K562 (cell line): ENCODE results near the gene SPTBN5. TPM values are rescaled to one million over a fixed set of nuclear protein-coding genes. Genes with fewer than 3 reads are reported as not detected.
A peak's percentile ranks its signal among the peaks of the same experiment; 100 is the strongest.

ENCODE experiments used
- ATAC-seq: fragments of 200-7000 bp; cut with Tn5 transposase; 3 replicates; pipeline ENCODE4 v1.9.1; 2020; ENCODE audit warnings: moderate library complexity
- BruUV-seq: library from RNA; stranded (reverse); fragments of 400-500 nt; replicated peaks from 2 replicates; lab custom pipeline; 2021; lab: Mats Ljungman, UMichigan
- CTCF ChIA-PET: fragments of 300-600 bp; formaldehyde crosslinking; extraction: SDS; loops from one replicate; lab custom pipeline; 2021; ENCODE audit warnings: low intra/inter-chr PET ratio; lab: Yijun Ruan, JAX
- POLR2A ChIA-PET: fragments of 300-600, 350-650 bp; sonication (Branson Sonifier 250); formaldehyde crosslinking; extraction: SDS; loops from one replicate; lab custom pipeline; 2021; ENCODE audit warnings: antibody characterized with exemption, inconsistent platforms; lab: Yijun Ruan, JAX
- DNase-seq, 4 experiments: peaks; one replicate each; pipeline versions ENCODE4 v3.0.0 to v3.0.0-alpha.2; 2011 to 2018; ENCODE audit warnings: low spot score in 3 of 4, mixed read lengths in 3 of 4; ENCODE audit errors: extremely low read depth in 1 of 4
- FAIRE-seq: peaks from 2 replicates; lab custom pipeline; 2011; peaks lifted over from hg19 to GRCh38; lab: Jason Lieb, UNC
- H2AFZ ChIP-seq: 2 replicates; pipeline ENCODE4 v1.6.0; 2011; ENCODE audit warnings: low read depth, low read length, control low read depth, inconsistent platforms
- H3K27ac ChIP-seq: fragments of 200-600 bp; 3 replicates; pipeline ENCODE4 v1.8.0; 2011; ENCODE audit warnings: low read depth, mild to moderate bottlenecking, control low read depth, inconsistent platforms, low read length, moderate library complexity, mixed read lengths; ENCODE audit errors: extremely low read depth
- H3K27me3 ChIP-seq, 2 experiments: fragments of 300-600 bp in 1 of 2; 2 replicates in 1 of 2; 3 replicates in 1 of 2; pipeline versions ENCODE4 v1.6.0 to v1.8.0; 2011; ENCODE audit warnings: inconsistent platforms in 2 of 2, low read length in 2 of 2, mild to moderate bottlenecking in 1 of 2, mixed read lengths in 1 of 2, moderate library complexity in 1 of 2; ENCODE audit not compliant: control insufficient read depth in 2 of 2, insufficient read depth in 2 of 2
- H3K36me3 ChIP-seq: fragments of 300-600 bp; 3 replicates; pipeline ENCODE4 v1.8.0; 2011; ENCODE audit warnings: mild to moderate bottlenecking, low read length, inconsistent platforms; ENCODE audit not compliant: control insufficient read depth, insufficient read depth
- H3K4me1 ChIP-seq, 2 experiments: fragments of 200-600 bp in 1 of 2; replicated peaks in 1 of 2; 2 replicates in 1 of 2; 3 replicates in 1 of 2; pipeline versions ENCODE4 v1.5.1 to v1.8.0; 2011; ENCODE audit warnings: inconsistent platforms in 2 of 2, low read length in 2 of 2, mild to moderate bottlenecking in 1 of 2, mixed read lengths in 1 of 2, moderate library complexity in 1 of 2; ENCODE audit not compliant: control insufficient read depth in 2 of 2, insufficient read depth in 2 of 2
- H3K4me2 ChIP-seq: 2 replicates; pipeline ENCODE4 v1.6.1; 2011; ENCODE audit warnings: low read length, control low read depth, inconsistent platforms, mixed read lengths; ENCODE audit not compliant: insufficient read depth
- H3K4me3 ChIP-seq: fragments of 200-600 bp; sonication (generic), shearing (Covaris generic); 2 replicates; pipeline ENCODE4 v1.5.1; 2016; ENCODE audit warnings: control low read depth, inconsistent platforms
- H3K79me2 ChIP-seq: fragments of 200-600 bp; 3 replicates; pipeline ENCODE4 v1.8.0; 2011; ENCODE audit warnings: low read length, inconsistent platforms; ENCODE audit not compliant: control insufficient read depth, insufficient read depth
- H3K9ac ChIP-seq, 2 experiments: 2 replicates each; pipeline versions ENCODE4 v1.6.0 to v1.6.1; 2011; ENCODE audit warnings: low read depth in 2 of 2, low read length in 2 of 2, control low read depth in 1 of 2, inconsistent platforms in 1 of 2, mild to moderate bottlenecking in 1 of 2, mixed read lengths in 1 of 2; ENCODE audit not compliant: insufficient read depth in 1 of 2
- H3K9me1 ChIP-seq: one replicate; pipeline ENCODE4 v1.6.0; 2011; ENCODE audit warnings: inconsistent platforms, mild to moderate bottlenecking, low read length, moderate library complexity; ENCODE audit not compliant: control insufficient read depth, insufficient read depth
- H3K9me3 ChIP-seq: replicated peaks from 2 replicates; pipeline ENCODE4 v1.5.1; 2011; ENCODE audit warnings: low read depth, low read length, inconsistent platforms; ENCODE audit not compliant: control insufficient read depth, insufficient read depth
- H4K20me1 ChIP-seq: replicated peaks from 2 replicates; pipeline ENCODE4 v1.6.1; 2011; ENCODE audit warnings: low read length, inconsistent platforms, mixed read lengths; ENCODE audit not compliant: control insufficient read depth, insufficient read depth
- E2F3 ChIP-seq: fragments of 250-450 bp; sonication (Bioruptor Pico); IDR thresholded peaks from 2 replicates; pipeline ENCODE4 v1.4.0; 2020; ENCODE audit warnings: mild to moderate bottlenecking
- NFATC3 ChIP-seq: fragments of 450-650 bp; IDR thresholded peaks from 2 replicates; pipeline ENCODE4 v1.6.1; 2017; ENCODE audit warnings: mild to moderate bottlenecking
- SMAD3 ChIP-seq: fragments of 450-650 bp; formaldehyde crosslinking; conservative IDR thresholded peaks from 2 replicates; pipeline ENCODE4 v1.4.0; 2020; ENCODE audit warnings: mild to moderate bottlenecking
- SRSF3 ChIP-seq: fragments of 200-400 bp; formaldehyde crosslinking; IDR thresholded peaks from 2 replicates; pipeline ENCODE4 v1.6.1; 2016; ENCODE audit warnings: mild to moderate bottlenecking, low read length, moderate library complexity; ENCODE audit not compliant: insufficient read depth
- ZFP1 ChIP-seq: fragments of 450-650 bp; formaldehyde crosslinking; IDR thresholded peaks from 2 replicates; pipeline ENCODE4 v1.4.0; 2020; ENCODE audit warnings: mild to moderate bottlenecking, mixed read lengths
- WGBS: fragments of 100-300 bp; shearing (Covaris generic); methylation state at CpG from one replicate; pipeline ENCODE4 v1.1.6; 2016; ENCODE audit warnings: low coverage, mixed read lengths; ENCODE audit not compliant: insufficient coverage; ENCODE audit errors: missing lambda C conversion rate; 5-methylcytosine and 5-hydroxymethylcytosine counted together
- in situ Hi-C: fragments of 300-500 bp; cut with MboI; formaldehyde crosslinking; loops from 4 replicates; pipeline ENCODE4 v1.15.0; 2018; ENCODE audit warnings: inconsistent platforms, mixed read lengths
- intact Hi-C: fragments of 100-400 bp; cut with micrococcal nuclease; formaldehyde crosslinking; loops from 2 replicates; pipeline ENCODE4 v1.14.2; 2022
- polyA plus RNA-seq, 8 experiments: library from polyadenylated mRNA; depleted of rRNA in 4 of 8; stranded (reverse) in 5 of 8; unstranded in 3 of 8; fragments of >200 nt; fragmentation: Nextera tagmentation in 2 of 8; fragmentation: Illumina TruSeq in 1 of 8; extraction: Ambion mirVana in 2 of 8; extraction: Trizol in 1 of 8; gene quantifications; 2 replicates each; pipeline versions ENCODE4 v1.2.1 to v1.2.3, GENCODE V29; 2011 to 2014; ENCODE audit warnings: inconsistent platforms in 1 of 8, missing spikeins in 1 of 8
- total RNA-seq, 7 experiments: library from RNA; depleted of rRNA in 6 of 7; stranded (reverse); fragments of >200 nt in 6 of 7; fragmentation: Illumina TruSeq in 2 of 7; extraction: Trizol in 2 of 7; gene quantifications; 2 replicates each; pipeline versions ENCODE4 v1.2.1 to v1.2.3, GENCODE V29; 2011 to 2021; ENCODE audit warnings: low replicate concordance in 1 of 7
- TF ChIP-seq, protein P1 (sequence below), 3 experiments: fragments of 200-800 bp in 1 of 3; sonication (Bioruptor generic) in 1 of 3; sonication (generic) in 1 of 3; formaldehyde crosslinking in 1 of 3; IDR thresholded peaks; 2 replicates each; pipeline versions ENCODE4 v1.6.1 to v1.8.0; 2016 to 2022; ENCODE audit warnings: mild to moderate bottlenecking in 2 of 3, missing compliant biosample characterization in 2 of 3, missing genetic modification characterization in 2 of 3, missing genetic modification reagents in 1 of 3
- TF ChIP-seq, protein P2 (sequence below): fragments of 450-650 bp; conservative IDR thresholded peaks from 2 replicates; pipeline ENCODE4 v1.6.1; 2016; ENCODE audit warnings: missing genetic modification characterization, low read depth, mild to moderate bottlenecking, missing compliant biosample characterization, moderate library complexity

SPTBN5 gene
- total and polyA plus RNA-seq, 9 of the 15 experiments (the other 6 are each of a cell fraction or from before 2014, with no cell fraction given) = 0.02 TPM; not detected in 8

DNA sequence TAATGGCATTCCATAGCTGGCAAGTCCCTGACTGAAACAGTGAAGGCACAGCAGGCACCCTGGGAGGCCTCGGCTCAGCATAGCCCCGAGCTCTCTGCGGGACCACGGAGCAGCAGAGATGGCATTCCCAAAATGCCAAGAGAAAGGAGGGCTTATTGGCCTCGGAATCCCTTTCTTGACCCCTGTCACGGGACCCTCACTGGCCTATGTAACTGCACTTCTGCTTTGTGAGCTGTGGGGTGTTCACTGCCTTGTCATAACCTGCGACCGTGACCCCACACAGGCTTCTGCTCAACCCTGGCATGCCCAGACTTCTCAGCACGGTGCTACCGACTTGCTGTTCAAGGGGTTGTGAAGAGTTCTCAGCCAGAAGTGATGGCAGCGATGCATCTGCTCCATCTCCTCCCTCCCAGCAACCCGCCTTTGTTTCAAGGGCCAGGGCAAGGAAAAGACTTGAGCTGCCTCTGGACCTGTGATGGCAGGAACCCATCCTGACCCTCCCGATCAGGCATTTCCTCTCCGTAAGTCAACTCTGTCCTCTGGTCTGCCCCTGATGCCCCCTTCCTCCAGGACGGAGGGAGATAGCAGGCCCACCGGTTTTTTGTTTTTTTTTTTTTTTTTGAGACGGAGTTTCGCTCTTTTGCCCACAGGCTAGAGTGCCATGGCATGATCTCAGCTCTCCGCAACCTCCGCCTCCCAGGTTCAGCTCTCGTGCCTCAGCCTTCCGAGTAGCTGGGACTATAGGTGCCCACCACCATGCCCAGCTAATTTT lies 48.0 kb upstream of the SPTBN5 start:
- in situ Hi-C loops = no loop called here
- Histone ChIP-seq H3K79me2 (no peaks in the 10 kb centered on the region), H3K9me3 (no peaks in the 10 kb centered on the region)
- WGBS = 90% methylated on average over 15 of the region's 22 CpGs
- FAIRE-seq (no peak), DNase-seq (no peak)
- TF ChIP-seq ZFP1 (CRISPR knock-in tag) = no peak
- TF ChIP-seq SRSF3 = no peak
- TF ChIP-seq, protein P1, sequence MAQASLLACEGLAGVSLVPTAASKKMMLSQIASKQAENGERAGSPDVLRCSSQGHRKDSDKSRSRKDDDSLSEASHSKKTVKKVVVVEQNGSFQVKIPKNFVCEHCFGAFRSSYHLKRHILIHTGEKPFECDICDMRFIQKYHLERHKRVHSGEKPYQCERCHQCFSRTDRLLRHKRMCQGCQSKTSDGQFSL (CRISPR knock-in tag; IDR thresholded peaks at IDR 0.05) = no peak
- TF ChIP-seq, protein P1 (tag; IDR thresholded peaks at IDR 0.05) = no peak
- TF ChIP-seq, protein P2, sequence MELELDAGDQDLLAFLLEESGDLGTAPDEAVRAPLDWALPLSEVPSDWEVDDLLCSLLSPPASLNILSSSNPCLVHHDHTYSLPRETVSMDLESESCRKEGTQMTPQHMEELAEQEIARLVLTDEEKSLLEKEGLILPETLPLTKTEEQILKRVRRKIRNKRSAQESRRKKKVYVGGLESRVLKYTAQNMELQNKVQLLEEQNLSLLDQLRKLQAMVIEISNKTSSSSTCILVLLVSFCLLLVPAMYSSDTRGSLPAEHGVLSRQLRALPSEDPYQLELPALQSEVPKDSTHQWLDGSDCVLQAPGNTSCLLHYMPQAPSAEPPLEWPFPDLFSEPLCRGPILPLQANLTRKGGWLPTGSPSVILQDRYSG (tag) = no peak
- no peak for TF ChIP-seq SMAD3 (CRISPR knock-in tag)
- no peak for TF ChIP-seq E2F3 (CRISPR knock-in tag)
- no peak for TF ChIP-seq NFATC3
- TF ChIP-seq, all 486 proteins: peak for 0
- Histone ChIP-seq H3K4me2 (no peak overlapping the region), H3K4me1 (no peaks in the 10 kb centered on the region; a peak in 2 of 5 replicates), H3K27me3 (no peaks in the 10 kb centered on the region), H3K36me3 (peaks cover 9% of the 10 kb centered on the region; the same call in 1 of the 3 replicates), H2AFZ (no peak overlapping the region), H3K27ac (no peak overlapping the region), H3K4me3 (no peak overlapping the region), H3K9me1 (no peaks in the 10 kb centered on the region), H4K20me1 (no peaks in the 10 kb centered on the region; the same call in none of the 2 replicates), H3K9ac (peak overlapping the region in 1 of 2 experiments; percentile 0; a peak in 1 of 4 replicates)
- POLR2A ChIA-PET = interaction anchor here (0.7 to 0.9 kb wide), 4 partner anchors 9 to 14 kb away, joined by 3 to 4 read pairs (median 4); no protein-coding TSS in a partner anchor
- BruUV-seq = no TSS peak
- CTCF ChIA-PET = no interaction called here
- intact Hi-C loops = no loop called here
- ATAC-seq = no peak
